HG02981 (cell line): Measurements from ENCODE around the gene TDRD9.

Source experiments
- ATAC-seq: cut with Tn5 transposase; IDR thresholded peaks from one replicate; pipeline ENCODE4 v1.9.1; 2021; ENCODE audit warnings: mild to moderate bottlenecking, moderate library complexity; ENCODE audit not compliant: unreplicated experiment

The TDRD9 gene

GRCh38 chr14:104066719-104067295 lies 138.6 kb downstream of the TDRD9 start:
- no peak for ATAC-seq

GRCh38 chr14:104069541-104069940 lies 141.3 kb downstream of the TDRD9 start:
- ATAC-seq, result no peak

DNA sequence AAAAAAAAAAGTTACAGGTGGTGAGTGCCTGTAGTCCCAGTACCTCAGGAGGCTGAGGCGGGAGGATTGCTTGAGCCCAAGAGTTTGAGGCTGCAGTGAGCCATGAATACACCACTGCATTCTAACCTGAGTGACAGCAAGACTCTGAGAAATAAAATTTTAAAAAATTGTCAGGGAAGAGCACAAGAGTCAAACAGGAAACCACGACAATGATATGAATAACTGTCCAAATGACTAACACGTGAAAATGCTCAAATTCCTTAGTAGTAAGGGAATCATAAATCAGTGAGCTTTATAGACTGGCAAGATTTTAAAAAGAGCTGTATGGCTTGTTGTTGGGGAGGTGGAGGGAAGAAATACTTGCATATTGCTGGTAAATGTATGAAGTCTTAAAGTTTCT lies 144.3 kb downstream of the TDRD9 start:
- ATAC-seq, result no peak

GRCh38 chr14:104073764-104074163 lies 145.5 kb downstream of the TDRD9 start:
- ATAC-seq, result no peak

GRCh38 chr14:104075530-104076151 lies 147.4 kb downstream of the TDRD9 start:
- ATAC-seq, result no peak

GRCh38 chr14:104076743-104077142 lies 148.5 kb downstream of the TDRD9 start:
- ATAC-seq, result no peak

GRCh38 chr14:104078031-104078455 lies 149.8 kb downstream of the TDRD9 start:
- ATAC-seq, result peak; percentile 91

GRCh38 chr14:104080376-104081260 lies 152.4 kb downstream of the TDRD9 start:
- ATAC-seq, result no peak

DNA sequence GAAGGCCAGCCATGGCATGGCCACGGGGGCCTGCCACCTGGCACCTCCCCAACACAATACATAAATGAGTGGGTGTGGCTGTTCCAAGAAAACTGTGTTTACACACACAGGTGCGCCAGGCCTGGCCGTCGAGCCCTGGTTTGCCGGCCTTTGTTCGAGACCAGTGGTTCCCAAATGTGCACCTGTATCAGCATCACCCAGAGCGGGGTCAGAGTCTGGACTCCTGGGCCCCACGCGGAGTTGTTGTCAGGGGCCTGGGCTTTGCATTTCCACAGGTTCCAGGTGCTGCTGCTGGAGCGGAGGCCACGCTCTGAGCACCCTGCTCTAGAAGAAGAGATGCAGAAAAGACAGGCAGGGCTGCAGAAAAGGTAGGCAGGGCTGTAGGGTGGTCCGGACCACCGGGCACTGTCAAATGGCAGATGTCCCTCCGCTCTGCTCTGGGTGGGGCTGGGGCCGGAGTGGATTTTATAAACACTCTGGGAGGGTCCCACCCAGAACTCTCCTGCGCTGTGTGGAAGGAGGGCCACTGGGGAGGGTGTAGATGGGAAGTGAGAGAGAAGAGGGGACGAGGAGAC lies 153.1 kb downstream of the TDRD9 start:
- no peak for ATAC-seq

GRCh38 chr14:104081951-104082464 lies 153.8 kb downstream of the TDRD9 start:
- no peak for ATAC-seq

DNA sequence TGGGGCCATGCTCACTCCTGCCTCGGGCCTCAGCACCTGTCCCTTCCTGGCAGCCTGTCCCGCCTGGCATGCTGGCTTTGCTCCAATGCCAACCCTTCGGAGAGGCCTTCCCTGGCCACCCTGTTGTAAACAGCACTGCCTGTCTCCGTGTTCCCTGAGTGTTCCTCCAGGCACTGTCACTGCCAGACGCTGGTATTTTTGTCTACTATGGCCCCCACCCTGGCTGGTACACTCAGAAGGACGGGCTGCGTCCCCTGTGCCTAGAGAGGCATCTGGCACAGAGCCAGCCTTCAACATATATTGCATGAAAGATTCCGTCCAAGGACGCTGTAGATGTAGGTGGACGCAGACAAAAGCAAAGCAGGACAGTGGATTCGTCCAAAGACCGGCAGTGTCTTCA lies 154.6 kb downstream of the TDRD9 start:
- no peak for ATAC-seq

GRCh38 chr14:104084251-104085002 lies 156.2 kb downstream of the TDRD9 start:
- no peak for ATAC-seq

DNA sequence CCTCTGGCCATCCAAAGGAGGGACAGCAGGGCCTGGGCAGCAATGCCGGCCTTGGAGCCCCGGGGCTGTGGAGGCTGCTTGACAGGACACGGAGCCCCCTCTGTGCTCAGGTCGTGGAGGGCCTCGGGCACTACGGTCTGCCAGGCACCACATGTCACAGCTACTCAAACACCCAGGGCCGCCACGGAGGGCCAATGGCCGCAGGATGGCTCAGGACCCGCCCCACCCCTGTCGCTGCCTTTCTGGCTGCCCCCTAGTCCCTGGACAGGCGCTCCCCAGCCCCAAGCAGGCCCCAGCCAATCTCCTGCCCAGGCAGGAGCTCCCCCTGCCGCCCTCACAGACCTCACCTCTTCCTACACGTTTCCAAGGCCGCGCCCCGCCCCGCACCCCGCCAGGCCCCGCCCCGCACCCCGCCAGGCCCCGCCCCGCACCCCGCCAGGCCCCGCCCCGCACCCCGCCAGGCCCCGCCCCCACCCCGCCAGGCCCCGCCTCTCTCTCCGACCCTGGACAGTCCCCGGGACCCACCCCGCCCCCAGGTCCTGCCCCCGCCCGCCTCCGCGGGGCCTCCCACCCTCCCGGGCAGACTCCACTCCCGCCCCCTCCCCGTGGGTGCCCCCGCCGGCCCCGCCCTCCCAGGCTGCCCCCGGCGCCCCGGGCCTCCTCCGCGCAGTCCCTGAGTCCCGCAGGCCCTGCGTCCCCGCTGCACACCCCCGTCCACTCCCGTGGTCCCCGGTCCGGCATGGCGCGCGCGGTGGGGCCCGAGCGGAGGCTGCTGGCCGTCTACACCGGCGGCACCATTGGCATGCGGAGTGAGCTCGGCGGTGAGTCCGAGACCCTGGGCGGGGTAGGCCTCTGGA lies 157.0 kb downstream of the TDRD9 start, which contains the start of gene ASPG:
Gene ASPG, plus strand, starts transcription at position 669 of the 857 bp plus-strand sequence. Its CDS starts 71 bp downstream, at position 740.
- no peak for ATAC-seq

DNA sequence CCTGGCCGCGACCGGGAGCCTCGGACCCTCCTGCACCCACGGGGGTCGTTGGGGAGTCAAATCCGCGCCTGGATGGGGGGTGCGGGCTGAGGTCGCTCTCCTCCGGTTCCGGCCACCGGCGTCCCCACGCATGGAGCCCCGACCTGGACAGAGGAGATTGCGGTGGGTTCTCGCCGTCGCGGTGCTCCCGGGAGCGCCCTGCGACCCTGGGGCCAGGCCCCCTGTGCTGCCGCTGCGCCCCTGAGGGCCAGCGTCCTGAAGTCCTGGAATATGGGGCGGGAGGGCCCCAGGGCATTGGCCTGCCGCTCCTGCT lies 157.6 kb downstream of the TDRD9 start:
- no peak for ATAC-seq

DNA sequence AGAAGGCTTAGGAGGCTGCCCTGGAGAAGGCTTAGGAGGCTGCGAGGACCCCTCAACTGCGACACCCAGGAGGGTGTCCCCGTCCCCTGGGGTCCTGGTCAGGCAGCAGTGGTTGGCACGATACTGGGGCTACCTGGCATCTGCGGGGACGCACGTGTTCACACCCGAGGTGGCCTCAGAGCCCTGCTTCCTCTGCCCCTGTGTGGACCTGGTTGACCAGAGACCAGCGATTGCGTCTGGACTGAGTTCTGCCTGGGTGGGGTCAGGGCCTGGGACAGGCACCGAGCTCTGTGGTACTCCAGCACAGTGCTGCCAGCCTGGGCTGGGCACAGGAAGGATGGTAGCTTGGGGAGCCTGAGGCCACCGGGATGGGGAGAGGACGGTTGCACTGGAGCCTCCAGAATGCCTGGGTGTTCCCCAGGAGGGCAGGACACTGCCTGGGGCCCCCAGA lies 158.0 kb downstream of the TDRD9 start:
- ATAC-seq, result no peak

DNA sequence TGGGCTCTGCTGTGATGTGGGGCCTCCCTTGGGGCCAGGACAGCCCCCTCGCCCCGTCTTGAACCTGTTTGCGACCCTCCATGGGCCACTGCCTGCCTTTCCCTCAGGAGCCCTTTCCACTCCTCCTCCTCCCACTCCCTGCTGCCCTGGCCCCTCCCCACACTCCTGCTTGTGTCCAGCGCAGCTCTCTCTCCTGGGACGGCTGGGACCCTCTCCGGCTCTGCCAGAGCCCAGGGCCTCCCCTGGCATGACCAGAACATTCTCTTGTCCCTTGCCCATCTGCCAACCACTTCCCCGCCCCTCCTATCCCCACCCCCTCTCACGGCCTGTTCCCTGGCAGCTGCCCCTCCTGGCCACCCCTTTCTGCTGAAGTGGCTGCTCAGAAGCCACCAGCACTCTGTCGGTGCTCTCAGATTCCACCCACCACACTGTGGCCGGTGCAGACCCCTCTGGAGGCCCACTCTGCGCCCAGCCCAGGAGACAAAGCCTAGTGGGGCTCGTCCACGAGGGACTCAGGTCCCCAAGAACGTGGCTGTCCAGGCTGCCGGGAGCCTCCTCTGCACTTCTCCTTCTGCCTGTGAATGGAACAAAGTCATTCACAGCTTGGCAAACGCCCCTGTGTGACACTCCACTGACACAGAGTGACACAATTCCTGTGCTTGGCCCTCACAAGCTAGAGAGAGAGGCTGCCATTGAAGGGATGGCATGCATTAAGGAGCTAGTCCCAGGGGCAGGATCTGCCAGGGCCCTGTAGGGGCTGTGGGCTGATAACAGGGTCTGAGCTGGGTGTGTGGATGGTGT lies 158.6 kb downstream of the TDRD9 start:
- ATAC-seq, result no peak

DNA sequence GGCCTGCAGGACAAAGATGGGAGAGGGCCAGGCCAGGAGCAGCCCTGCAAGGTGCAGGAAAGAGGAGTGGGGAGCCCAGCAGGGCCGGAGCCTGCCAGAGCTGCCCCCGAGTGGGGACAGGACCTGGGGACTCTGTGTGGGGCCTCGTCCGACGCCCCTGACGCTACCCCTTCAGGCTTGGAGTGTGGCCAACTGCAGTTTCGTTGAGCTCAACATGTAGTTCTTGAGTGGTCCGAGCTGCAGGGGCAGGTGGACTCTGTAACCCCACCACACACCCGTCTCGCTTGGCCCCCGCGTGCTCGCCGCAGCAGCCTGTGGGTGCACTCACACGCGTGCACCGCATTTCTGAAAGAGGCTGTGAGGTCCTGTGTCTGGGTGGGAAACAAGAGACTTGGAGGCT lies 159.2 kb downstream of the TDRD9 start:
- ATAC-seq, result no peak

GRCh38 chr14:104087981-104088850 lies 160.0 kb downstream of the TDRD9 start:
- ATAC-seq, result no peak
